ENCODE results near the gene H3-3A. TPM values are rescaled to one million over a fixed set of nuclear protein-coding genes. Genes with fewer than 3 reads are reported as not detected.

The H3-3A gene
- total and polyA plus RNA-seq, 2 experiments from 2014 or later, result 913 to 2,407 TPM

- TF ChIP-seq REST (IDR thresholded peaks at IDR 0.05; ENCODE audit: unreplicated experiment), result no peak
- TF ChIP-seq ZNF114 (CRISPR knock-in tag; IDR thresholded peaks at IDR 0.05), result no peak
- no peak for TF ChIP-seq NANOG (IDR thresholded peaks at IDR 0.05; ENCODE audit: borderline replicate concordance)
These were observed 15.0 kb upstream of the H3-3A start (continued) for GRCh38 chr1:226047495-226047894.

- Mint-ChIP-seq H3K9me3 (no peaks in the 10 kb centered on the region), H3K4me1 (no peaks in the 10 kb centered on the region), H3K27ac (no peak overlapping the region), H3K4me3 (no peak overlapping the region), H3K27me3 (ENCODE audit: insufficient read depth, low read depth, poor library complexity) (peaks cover 2% of the 10 kb centered on the region), H3K36me3 (ENCODE audit: low read depth) (no peaks in the 10 kb centered on the region)
- TF ChIP-seq POLR2AphosphoS5 (IDR thresholded peaks at IDR 0.05; ENCODE audit: low read depth), result no peak
- no peak for TF ChIP-seq STAT1 (IDR thresholded peaks at IDR 0.05; ENCODE audit: unreplicated experiment)
- TF ChIP-seq CTCF (conservative IDR thresholded peaks at IDR 0.05; ENCODE audit: low read depth in 2 of 2), result no peak
- no peak for TF ChIP-seq ETS1 (IDR thresholded peaks at IDR 0.05)
- H3F3A ChIP-seq (replicated peaks; ENCODE audit: low read depth), result no peaks in the 10 kb centered on the region
- no peak overlapping the region for H2AFZ ChIP-seq
- no peak overlapping the region for H3K4me2 ChIP-seq
- no peaks in the 10 kb centered on the region for H3K36me3 ChIP-seq (ENCODE audit: insufficient read depth)
- no peaks in the 10 kb centered on the region for H3K9me2 ChIP-seq (ENCODE audit: insufficient read depth)
- H3K4me1 ChIP-seq (ENCODE audit: insufficient read depth), result no peaks in the 10 kb centered on the region
- no peak for DNase-seq (ENCODE audit: low spot score)
- H4K20me1 ChIP-seq (replicated peaks; ENCODE audit: insufficient read depth), result no peaks in the 10 kb centered on the region
- no peak overlapping the region for H3K27ac ChIP-seq (ENCODE audit: low read depth)
- no peaks in the 10 kb centered on the region for H3K27me3 ChIP-seq (ENCODE audit: insufficient read depth)
- H3K4me3 ChIP-seq, result no peak overlapping the region
- ATAC-seq, result no peak
- H3K79me2 ChIP-seq (replicated peaks; ENCODE audit: insufficient read depth), result no peaks in the 10 kb centered on the region
These were observed 13.6 kb upstream of the H3-3A start for GRCh38 chr1:226048886-226049285.

DNA sequence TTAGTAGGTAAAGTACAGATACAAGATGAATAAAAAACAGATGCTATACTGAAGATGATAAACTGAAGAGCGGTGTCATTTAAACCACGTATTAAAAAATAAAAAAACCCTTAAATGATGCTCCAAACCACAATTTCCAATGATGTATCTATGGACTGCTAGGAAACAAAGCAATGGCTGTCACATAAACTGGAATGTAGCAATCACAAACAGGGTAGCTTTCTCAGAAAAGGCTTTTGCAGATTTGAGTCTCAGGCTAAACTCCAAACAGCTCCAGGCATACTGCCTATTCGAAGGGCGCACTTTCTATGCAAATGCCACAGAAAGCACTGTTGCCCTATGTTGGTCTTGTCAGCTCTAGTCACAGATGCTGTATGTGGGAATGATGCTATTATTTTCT lies 12.4 kb upstream of the H3-3A start:
- no peaks in the 10 kb centered on the region for H3K9me3 Mint-ChIP-seq
- no peak for DNase-seq (ENCODE audit: low spot score)
- no peaks in the 10 kb centered on the region for H3K9me2 ChIP-seq (ENCODE audit: insufficient read depth)
- no peak for TF ChIP-seq EZH2phosphoT487 (IDR thresholded peaks at IDR 0.05; ENCODE audit: unreplicated experiment)
- TF ChIP-seq JUNB (IDR thresholded peaks at IDR 0.05; ENCODE audit: unreplicated experiment), result no peak
- no peak for TF ChIP-seq ETS1 (IDR thresholded peaks at IDR 0.05)

More for the DNA sequence above, 12.4 kb upstream of the H3-3A start:
- Histone ChIP-seq H2AFZ (no peak overlapping the region), H3K4me3 (no peak overlapping the region), H3K36me3 (ENCODE audit: insufficient read depth) (no peaks in the 10 kb centered on the region), H3K27ac (ENCODE audit: low read depth) (no peak overlapping the region), H3K4me2 (no peak overlapping the region), H4K20me1 (replicated peaks; ENCODE audit: insufficient read depth) (no peaks in the 10 kb centered on the region), H3K79me2 (replicated peaks; ENCODE audit: insufficient read depth) (no peaks in the 10 kb centered on the region), H3K27me3 (ENCODE audit: insufficient read depth) (no peaks in the 10 kb centered on the region), H3F3A (replicated peaks; ENCODE audit: low read depth) (no peaks in the 10 kb centered on the region), H3K4me1 (ENCODE audit: insufficient read depth) (peaks cover 10% of the 10 kb centered on the region)
- Mint-ChIP-seq H3K36me3 (ENCODE audit: low read depth) (no peaks in the 10 kb centered on the region), H3K27ac (no peak overlapping the region), H3K27me3 (ENCODE audit: insufficient read depth, low read depth, poor library complexity) (peaks cover 2% of the 10 kb centered on the region), H3K4me3 (no peak overlapping the region), H3K4me1 (peaks cover 8% of the 10 kb centered on the region)
- no peak for ATAC-seq

All from GM23338 (cell line).